Measurements from ENCODE around the gene TLCD5.

Gene TLCD5

DNA sequence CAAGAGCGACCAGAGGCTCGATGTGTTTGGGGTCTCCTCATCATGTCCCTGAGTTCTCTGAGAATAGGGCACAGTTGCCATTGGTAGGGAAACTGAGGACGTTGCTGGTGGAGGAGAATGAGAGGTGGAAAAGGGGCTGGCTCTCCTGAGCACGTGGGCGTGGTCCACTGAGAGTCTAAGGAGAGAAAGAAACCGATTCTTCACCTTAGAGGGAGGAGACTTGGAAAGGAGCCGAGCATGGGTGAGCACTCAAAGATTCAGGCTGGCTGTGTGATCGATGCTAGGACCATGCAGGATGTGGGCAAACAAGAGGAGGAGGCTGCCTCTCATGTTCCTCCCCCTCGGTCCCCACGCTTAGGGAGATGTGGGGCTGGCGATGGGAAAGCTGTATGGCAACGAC lies 19.8 kb upstream of the TLCD5 start:
- TF ChIP-seq, protein P1, sequence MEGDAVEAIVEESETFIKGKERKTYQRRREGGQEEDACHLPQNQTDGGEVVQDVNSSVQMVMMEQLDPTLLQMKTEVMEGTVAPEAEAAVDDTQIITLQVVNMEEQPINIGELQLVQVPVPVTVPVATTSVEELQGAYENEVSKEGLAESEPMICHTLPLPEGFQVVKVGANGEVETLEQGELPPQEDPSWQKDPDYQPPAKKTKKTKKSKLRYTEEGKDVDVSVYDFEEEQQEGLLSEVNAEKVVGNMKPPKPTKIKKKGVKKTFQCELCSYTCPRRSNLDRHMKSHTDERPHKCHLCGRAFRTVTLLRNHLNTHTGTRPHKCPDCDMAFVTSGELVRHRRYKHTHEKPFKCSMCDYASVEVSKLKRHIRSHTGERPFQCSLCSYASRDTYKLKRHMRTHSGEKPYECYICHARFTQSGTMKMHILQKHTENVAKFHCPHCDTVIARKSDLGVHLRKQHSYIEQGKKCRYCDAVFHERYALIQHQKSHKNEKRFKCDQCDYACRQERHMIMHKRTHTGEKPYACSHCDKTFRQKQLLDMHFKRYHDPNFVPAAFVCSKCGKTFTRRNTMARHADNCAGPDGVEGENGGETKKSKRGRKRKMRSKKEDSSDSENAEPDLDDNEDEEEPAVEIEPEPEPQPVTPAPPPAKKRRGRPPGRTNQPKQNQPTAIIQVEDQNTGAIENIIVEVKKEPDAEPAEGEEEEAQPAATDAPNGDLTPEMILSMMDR (IDR thresholded peaks at IDR 0.05; ENCODE audit: low read depth, low read length), result no peak
- H3K4me3 ChIP-seq (replicated peaks in 1 of 2; ENCODE audit: low read depth in 2 of 2, low read length in 2 of 2), result no peak overlapping the region
- DNase-seq (ENCODE audit: low read depth in 2 of 2), result no peak

DNA sequence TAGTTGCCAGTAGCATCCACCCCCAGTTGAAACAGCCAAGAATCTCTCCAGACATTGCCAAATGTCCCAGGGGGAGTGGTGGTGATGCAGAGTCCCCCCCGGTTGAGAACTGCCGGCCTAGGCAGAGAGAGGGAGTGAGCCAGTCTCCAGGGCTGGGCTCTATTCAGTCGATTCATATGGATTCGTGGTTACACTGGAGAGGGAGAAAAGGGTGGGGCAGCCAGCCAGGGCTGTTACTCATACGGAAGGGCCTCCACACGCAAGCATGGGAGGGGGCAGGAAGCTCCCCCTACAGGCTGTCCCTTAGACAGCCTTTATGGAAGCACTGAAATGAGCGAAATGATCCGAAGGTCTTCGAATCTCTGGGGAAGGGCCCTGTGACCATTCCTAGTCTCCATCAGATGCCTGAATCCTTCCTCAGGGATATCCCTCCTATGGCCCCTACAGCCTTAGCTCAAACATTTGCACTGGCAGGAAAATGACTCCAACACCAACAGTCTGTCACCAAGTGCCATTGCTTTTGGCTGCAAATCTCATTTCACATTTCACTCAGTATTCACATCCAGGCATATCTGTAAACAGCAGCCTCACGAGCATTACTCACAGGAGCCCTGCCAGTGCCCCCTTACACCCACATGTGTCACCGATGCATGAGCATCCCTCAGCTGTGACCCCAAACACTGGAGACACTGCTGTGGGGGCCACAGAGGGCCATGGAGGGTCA lies 18.4 kb upstream of the TLCD5 start:
- peak; percentile 85 to 95 for DNase-seq (ENCODE audit: low read depth in 2 of 2)
- H3K4me3 ChIP-seq (replicated peaks in 1 of 2; ENCODE audit: low read depth in 2 of 2, low read length in 2 of 2), result no peak overlapping the region
- TF ChIP-seq, protein P1 (IDR thresholded peaks at IDR 0.05; ENCODE audit: low read depth, low read length), result peak; percentile 69

DNA sequence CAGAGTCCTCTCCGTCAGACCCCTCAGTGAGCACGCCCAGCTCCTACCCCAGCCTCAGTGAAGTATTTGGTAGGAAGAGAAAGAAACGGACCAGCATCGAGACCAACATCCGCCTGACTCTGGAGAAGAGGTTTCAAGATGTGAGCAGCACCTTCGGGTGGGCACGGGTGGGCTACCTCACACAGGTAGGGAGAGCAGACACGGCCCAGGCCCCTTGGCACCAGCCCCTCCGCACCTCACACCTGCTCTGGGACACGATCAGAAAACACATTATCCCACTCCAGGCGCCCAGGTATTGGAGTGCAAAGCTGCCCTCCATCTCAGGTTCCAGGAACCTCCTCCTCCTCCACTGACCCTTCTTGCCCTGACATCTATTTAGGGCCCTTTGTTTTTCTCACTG lies 17.6 kb upstream of the TLCD5 start:
- TF ChIP-seq, protein P1 (IDR thresholded peaks at IDR 0.05; ENCODE audit: low read depth, low read length), result no peak
- no peak overlapping the region for H3K4me3 ChIP-seq (replicated peaks in 1 of 2; ENCODE audit: low read depth in 2 of 2, low read length in 2 of 2)
- no peak for DNase-seq (ENCODE audit: low read depth in 2 of 2)

DNA sequence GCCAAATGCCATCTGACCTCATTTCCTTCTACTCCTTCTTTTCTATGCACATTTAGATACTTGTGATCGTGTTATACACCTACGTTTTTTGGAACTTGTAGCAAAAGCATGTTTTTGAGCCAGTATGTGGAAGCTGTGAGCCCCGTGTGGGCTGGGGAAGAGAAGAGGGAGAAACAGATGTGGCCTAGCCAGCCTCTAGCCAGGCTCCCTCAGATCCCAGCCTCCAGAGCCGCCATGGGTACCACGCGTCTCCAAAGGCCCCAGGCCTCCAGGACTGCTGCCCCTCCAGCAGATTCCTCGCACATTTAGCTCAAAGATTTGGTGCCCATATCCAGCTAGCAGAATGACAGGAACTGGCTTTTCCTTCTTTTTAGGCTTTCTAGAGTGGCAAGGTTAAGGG lies 17.0 kb upstream of the TLCD5 start:
- H3K4me3 ChIP-seq (replicated peaks in 1 of 2; ENCODE audit: low read depth in 2 of 2, low read length in 2 of 2), result no peak overlapping the region
- TF ChIP-seq, protein P1 (IDR thresholded peaks at IDR 0.05; ENCODE audit: low read depth, low read length), result no peak
- no peak for DNase-seq (ENCODE audit: low read depth in 2 of 2)

DNA sequence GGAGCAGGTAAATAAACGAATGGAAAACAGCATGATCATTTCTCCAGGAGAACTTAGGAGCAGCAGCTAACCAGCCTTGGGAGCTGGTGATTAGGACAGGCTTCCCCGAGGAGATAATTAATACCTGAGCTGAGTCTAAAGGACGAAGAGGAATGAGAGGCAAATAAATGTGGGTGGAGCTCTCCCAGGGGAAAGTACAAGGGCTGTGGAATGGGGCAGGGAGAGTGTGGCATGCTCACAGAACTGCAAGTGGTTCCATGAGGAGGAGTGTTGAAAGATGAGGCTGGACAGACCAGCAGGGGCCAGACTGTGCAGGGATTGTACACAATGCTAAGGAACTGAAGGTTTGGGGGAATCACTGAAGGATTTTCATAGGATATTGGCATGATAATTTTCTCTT lies 14.2 kb upstream of the TLCD5 start:
- H3K4me3 ChIP-seq (replicated peaks in 1 of 2; ENCODE audit: low read depth in 2 of 2, low read length in 2 of 2), result no peak overlapping the region
- TF ChIP-seq, protein P1 (IDR thresholded peaks at IDR 0.05; ENCODE audit: low read depth, low read length), result no peak
- no peak for DNase-seq (ENCODE audit: low read depth in 2 of 2)

DNA sequence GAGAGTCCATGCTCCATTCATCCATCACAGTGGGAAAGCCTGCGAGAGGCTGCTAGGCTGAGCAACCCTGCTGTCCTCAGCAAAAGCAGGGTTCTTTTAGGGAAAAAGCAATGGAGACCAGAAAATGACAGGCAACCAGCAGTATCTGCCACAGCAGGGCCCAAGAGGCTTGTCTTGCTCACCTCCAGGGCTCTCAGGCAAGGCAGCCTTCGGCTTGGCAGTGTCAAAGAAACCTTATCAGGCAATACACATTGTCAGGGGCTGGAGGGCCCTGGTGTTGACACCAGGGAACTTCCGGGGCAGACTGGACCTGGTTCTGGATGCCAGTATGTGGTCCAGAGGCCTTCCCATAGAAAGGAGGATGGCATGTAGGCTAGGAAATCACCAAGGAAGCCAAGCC lies 10.2 kb upstream of the TLCD5 start:
- DNase-seq (ENCODE audit: low read depth in 2 of 2), result no peak
- TF ChIP-seq, protein P1 (IDR thresholded peaks at IDR 0.05; ENCODE audit: low read depth, low read length), result no peak
- no peak overlapping the region for H3K4me3 ChIP-seq (replicated peaks in 1 of 2; ENCODE audit: low read depth in 2 of 2, low read length in 2 of 2)

Measured in cardiac fibroblast (primary cell).